ENCODE results near the gene DACH2. TPM values are rescaled to one million over a fixed set of nuclear protein-coding genes. Genes with fewer than 3 reads are reported as not detected.

The DACH2 gene
- total and polyA plus RNA-seq, 11 donors = not detected

DNA sequence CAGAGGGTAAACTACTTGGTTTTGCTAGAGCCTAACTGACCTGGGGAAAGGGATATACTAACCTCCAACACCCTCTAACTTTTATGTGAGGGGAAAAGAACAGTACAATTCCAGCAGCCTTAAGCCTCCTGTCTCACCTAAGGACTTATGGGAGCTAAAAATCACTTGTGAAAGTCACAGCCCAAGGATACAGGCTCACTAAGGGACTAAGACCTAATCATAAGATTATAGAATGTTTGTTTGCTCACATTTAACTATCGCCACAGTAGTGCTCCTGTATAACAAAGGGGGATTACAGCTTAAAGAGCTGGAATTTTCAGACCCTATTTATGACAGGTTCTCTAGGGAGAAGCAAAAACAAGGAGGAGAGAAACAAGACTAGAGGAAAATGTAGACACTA, 548.7 kb downstream of the DACH2 start:
- no peak for DNase-seq
- H3K9me3 ChIP-seq = no peaks in the 10 kb centered on the region
- H3K36me3 ChIP-seq = no peaks in the 10 kb centered on the region
- no peak overlapping the region for H3K27ac ChIP-seq
- intact Hi-C loops (cut with DNase I) = no loop called here
- WGBS, 4 donors = 58 to 84% (median 76%) methylated on average over 1 of the region's 1 CpG
- no peaks in the 10 kb centered on the region for H3K27me3 ChIP-seq
- H3K4me3 ChIP-seq = no peak overlapping the region
- no peak for ATAC-seq
- TF ChIP-seq POLR2A (IDR thresholded peaks at IDR 0.05) = no peak
- TF ChIP-seq, protein P1, sequence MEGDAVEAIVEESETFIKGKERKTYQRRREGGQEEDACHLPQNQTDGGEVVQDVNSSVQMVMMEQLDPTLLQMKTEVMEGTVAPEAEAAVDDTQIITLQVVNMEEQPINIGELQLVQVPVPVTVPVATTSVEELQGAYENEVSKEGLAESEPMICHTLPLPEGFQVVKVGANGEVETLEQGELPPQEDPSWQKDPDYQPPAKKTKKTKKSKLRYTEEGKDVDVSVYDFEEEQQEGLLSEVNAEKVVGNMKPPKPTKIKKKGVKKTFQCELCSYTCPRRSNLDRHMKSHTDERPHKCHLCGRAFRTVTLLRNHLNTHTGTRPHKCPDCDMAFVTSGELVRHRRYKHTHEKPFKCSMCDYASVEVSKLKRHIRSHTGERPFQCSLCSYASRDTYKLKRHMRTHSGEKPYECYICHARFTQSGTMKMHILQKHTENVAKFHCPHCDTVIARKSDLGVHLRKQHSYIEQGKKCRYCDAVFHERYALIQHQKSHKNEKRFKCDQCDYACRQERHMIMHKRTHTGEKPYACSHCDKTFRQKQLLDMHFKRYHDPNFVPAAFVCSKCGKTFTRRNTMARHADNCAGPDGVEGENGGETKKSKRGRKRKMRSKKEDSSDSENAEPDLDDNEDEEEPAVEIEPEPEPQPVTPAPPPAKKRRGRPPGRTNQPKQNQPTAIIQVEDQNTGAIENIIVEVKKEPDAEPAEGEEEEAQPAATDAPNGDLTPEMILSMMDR (IDR thresholded peaks at IDR 0.05) = no peak
- H3K4me1 ChIP-seq = no peaks in the 10 kb centered on the region

DNA sequence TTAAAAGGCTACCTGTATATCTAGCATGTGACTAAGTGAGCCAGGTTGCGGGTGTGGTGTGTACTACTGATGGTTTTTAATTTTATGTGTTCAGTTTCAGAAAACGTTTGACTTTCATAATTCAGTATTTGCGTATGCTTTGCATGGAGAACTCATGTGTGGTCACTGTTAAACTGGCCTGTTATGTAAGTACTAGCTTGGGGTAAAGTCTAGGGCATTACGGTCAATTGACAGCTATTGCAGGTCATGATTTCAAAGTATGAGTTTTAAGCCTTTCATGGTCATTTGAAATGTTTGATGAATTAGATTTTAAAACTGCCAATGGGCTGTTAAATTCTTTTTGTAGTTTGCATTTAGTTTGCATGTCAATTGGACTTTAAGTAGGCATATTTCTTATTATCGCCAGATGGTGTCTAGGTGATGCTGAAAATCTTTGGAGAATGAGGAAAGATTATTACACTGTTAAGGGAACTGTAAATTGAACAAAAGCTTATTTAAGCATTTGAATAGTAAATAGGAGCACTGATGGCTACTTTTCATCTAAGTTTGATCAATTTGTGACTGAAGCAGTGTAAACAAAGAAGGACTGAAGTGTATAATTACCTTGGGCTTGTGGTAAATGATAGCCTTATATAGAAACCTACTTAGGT, 563.4 kb downstream of the DACH2 start:
- H3K4me1 ChIP-seq = no peaks in the 10 kb centered on the region
- 74 to 88% (median 81%) methylated on average over 5 of the region's 5 CpGs for WGBS, 4 donors
- ATAC-seq (no peak), DNase-seq (no peak)
- no peak overlapping the region for H3K27ac ChIP-seq
- TF ChIP-seq POLR2A (IDR thresholded peaks at IDR 0.05) = no peak
- H3K27me3 ChIP-seq = no peaks in the 10 kb centered on the region
- H3K9me3 ChIP-seq = no peaks in the 10 kb centered on the region
- no peak overlapping the region for H3K4me3 ChIP-seq
- no peaks in the 10 kb centered on the region for H3K36me3 ChIP-seq
- intact Hi-C loops (cut with DNase I) = no loop called here

DNA sequence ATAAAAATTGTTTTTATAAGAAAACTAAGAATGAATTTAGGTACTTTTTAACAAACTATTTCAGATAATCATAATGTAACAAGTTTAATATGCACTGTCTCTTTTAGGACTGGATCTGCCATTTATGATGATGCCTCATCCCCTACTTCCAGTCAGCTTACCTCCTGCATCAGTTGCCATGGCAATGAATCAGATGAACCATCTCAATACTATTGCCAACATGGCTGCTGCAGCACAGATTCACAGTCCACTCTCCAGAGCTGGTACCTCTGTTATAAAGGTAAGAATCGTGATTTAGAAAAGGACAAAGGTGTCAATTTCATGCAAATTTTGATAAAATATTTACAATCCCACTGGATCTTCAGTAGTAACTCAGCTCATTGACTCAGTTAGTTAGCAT, 566.2 kb downstream of the DACH2 start:
- DNase-seq (no peak), ATAC-seq (no peak)
- H3K27ac ChIP-seq = no peak overlapping the region
- H3K36me3 ChIP-seq = no peaks in the 10 kb centered on the region
- no peak for TF ChIP-seq POLR2A (IDR thresholded peaks at IDR 0.05)
- TF ChIP-seq, protein P1 (IDR thresholded peaks at IDR 0.05) = no peak
- H3K27me3 ChIP-seq = no peaks in the 10 kb centered on the region
- H3K4me1 ChIP-seq = no peaks in the 10 kb centered on the region
- H3K9me3 ChIP-seq = no peaks in the 10 kb centered on the region
- intact Hi-C loops (cut with DNase I) = no loop called here
- H3K4me3 ChIP-seq = no peak overlapping the region
- 17 to 65% (median 44%) methylated on average over 1 of the region's 1 CpG for WGBS, 4 donors

DNA sequence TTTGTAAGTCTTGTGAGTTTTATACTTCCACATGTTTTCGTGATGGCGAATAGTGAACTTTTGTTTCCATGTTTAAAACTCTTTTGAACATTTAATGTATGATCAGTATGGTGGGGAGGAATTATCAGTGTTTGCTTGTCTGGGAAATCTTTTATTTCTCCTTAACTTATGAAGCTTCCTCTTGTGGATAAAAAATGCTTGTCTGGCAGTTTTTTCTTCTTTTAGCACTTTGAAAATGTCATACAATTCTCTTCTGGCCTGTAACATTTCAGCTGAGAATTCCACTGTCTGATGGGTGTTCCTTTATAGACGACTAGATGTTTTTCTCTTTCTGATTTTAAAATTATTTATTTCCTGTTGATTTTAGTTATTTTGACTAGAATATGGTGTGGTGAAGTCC, 576.0 kb downstream of the DACH2 start:
- TF ChIP-seq POLR2A (IDR thresholded peaks at IDR 0.05) = no peak
- TF ChIP-seq, protein P1 (IDR thresholded peaks at IDR 0.05) = no peak
- ATAC-seq (no peak), DNase-seq (no peak)
- H3K27me3 ChIP-seq = no peaks in the 10 kb centered on the region
- H3K9me3 ChIP-seq = no peaks in the 10 kb centered on the region
- intact Hi-C loops (cut with DNase I) = no loop called here
- H3K36me3 ChIP-seq = no peaks in the 10 kb centered on the region
- no peaks in the 10 kb centered on the region for H3K4me1 ChIP-seq
- WGBS, 4 donors = 72 to 82% (median 78%) methylated on average over 3 of the region's 3 CpGs
- no peak overlapping the region for H3K4me3 ChIP-seq
- H3K27ac ChIP-seq = no peak overlapping the region

DNA sequence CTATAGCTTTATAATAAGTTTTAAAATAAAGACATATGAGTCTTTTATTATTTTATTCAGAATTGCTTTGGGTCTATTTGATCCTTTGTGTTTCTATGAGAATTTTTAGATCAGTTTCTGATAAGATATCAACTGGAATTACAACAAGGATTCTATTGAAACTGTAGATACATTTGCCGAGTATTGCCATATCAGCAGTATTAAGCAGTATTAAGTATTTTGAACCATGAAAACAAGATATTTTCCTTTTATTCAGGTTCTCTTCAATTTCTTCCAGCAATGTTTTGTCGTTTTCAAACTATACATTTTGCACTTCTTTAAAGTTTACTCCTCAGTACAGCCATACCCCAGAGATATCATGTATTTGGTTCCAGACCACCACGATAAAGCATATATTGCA, 598.8 kb downstream of the DACH2 start:
- Histone ChIP-seq H3K36me3 (no peaks in the 10 kb centered on the region), H3K9me3 (peaks cover 0 to 4% (median 0%) of the 10 kb centered on the region in 12 donors), H3K27ac (no peak overlapping the region), H3K4me3 (no peak overlapping the region), H3K4me1 (no peaks in the 10 kb centered on the region), H3K27me3 (no peaks in the 10 kb centered on the region)
- 68 to 78% (median 77%) methylated on average over 3 of the region's 3 CpGs for WGBS, 4 donors
- DNase-seq = no peak
- no peak for ATAC-seq
- TF ChIP-seq, protein P1 (IDR thresholded peaks at IDR 0.05) = no peak
- TF ChIP-seq POLR2A (IDR thresholded peaks at IDR 0.05) = no peak
- intact Hi-C loops (cut with DNase I) = no loop called here
